Measurements from ENCODE around the gene ORC2.
"Not testable (repeated sequence)": the region's sequence is repeated elsewhere in the genome, so short reads cannot be mapped to it uniquely, and the experiment has no call there.

The ORC2 gene

GRCh38 chr2:200930947-200931626 lies 32.4 kb downstream of the ORC2 start:
- DNase-seq, result no peak

GRCh38 chr2:200929334-200930249 lies 33.9 kb downstream of the ORC2 start:
- no peak for DNase-seq

GRCh38 chr2:200922439-200922838 lies 41.0 kb downstream of the ORC2 start:
- DNase-seq, result no peak

GRCh38 chr2:200913654-200914053 lies 49.8 kb downstream of the ORC2 start:
- no peak for DNase-seq

- no peak for DNase-seq
These were observed 53.5 kb downstream of the ORC2 start for GRCh38 chr2:200909958-200910357.

GRCh38 chr2:200905618-200906296 lies 57.7 kb downstream of the ORC2 start:
- peak; percentile 34 to 36 for DNase-seq

GRCh38 chr2:200901459-200902072 lies 61.9 kb downstream of the ORC2 start:
- peak; percentile 64 to 68 for DNase-seq

GRCh38 chr2:200899482-200899881 lies 64.0 kb downstream of the ORC2 start:
- no peak for DNase-seq

- DNase-seq, result peak; percentile 96
These were observed 74.5 kb downstream of the ORC2 start, which contains the start of the genes NIF3L1 and PPIL3 for GRCh38 chr2:200888704-200889625. NIF3L1 (plus strand) TSS chr2:200889371; CDS start chr2:200891944, 2,573 bp downstream. PPIL3 (minus strand) TSS chr2:200889077; CDS start chr2:200887615, 1,462 bp downstream.

GRCh38 chr2:200881715-200882249 lies 81.7 kb downstream of the ORC2 start:
- not testable (repeated sequence) for DNase-seq

GRCh38 chr2:200878289-200878880 lies 85.1 kb downstream of the ORC2 start:
- DNase-seq, result no peak

- DNase-seq, result no peak
These were observed 86.0 kb downstream of the ORC2 start for GRCh38 chr2:200877443-200877842.

- no peak for DNase-seq
These were observed 89.9 kb downstream of the ORC2 start for GRCh38 chr2:200873560-200873959.

- DNase-seq, result no peak
These were observed 92.3 kb downstream of the ORC2 start for GRCh38 chr2:200871151-200871550.

GRCh38 chr2:200869014-200869413 lies 94.4 kb downstream of the ORC2 start:
- DNase-seq, result no peak

- DNase-seq, result peak; percentile 96
These were observed 99.1 kb downstream of the ORC2 start, which contains the start of gene CLK1 for GRCh38 chr2:200864176-200865034. CLK1 (minus strand) TSS chr2:200864658; CDS start chr2:200861862, 2,796 bp downstream.

GRCh38 chr2:200863782-200864175 lies 99.7 kb downstream of the ORC2 start:
- DNase-seq, result peak in 1 of 2 experiments; percentile 8

GRCh38 chr2:200862532-200863000 lies 100.9 kb downstream of the ORC2 start:
- DNase-seq, result peak; percentile 50 to 55

GRCh38 chr2:200861617-200862155 lies 101.8 kb downstream of the ORC2 start:
- DNase-seq, result no peak
